ENCODE results near the gene NAV1.

DNA sequence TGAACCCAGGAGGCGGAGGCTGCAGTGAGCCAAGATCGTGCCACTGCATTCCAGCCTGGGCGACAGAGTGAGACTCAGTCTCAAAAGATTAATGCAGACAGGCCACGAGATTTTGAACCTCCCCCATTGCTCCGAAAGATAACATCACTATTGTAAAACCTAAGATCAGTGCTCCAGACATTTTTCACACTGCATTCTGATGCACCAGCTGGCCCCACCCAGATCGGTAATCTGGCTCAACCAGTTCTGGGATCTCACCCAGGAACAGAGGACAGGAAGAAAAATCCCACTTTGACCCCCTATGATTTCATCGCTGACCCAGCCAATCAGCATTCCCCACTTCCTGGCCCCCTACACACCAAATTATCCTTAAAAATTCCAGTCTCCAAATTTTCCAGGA lies 21.3 kb upstream of the NAV1 start:
- TF ChIP-seq, protein P1, sequence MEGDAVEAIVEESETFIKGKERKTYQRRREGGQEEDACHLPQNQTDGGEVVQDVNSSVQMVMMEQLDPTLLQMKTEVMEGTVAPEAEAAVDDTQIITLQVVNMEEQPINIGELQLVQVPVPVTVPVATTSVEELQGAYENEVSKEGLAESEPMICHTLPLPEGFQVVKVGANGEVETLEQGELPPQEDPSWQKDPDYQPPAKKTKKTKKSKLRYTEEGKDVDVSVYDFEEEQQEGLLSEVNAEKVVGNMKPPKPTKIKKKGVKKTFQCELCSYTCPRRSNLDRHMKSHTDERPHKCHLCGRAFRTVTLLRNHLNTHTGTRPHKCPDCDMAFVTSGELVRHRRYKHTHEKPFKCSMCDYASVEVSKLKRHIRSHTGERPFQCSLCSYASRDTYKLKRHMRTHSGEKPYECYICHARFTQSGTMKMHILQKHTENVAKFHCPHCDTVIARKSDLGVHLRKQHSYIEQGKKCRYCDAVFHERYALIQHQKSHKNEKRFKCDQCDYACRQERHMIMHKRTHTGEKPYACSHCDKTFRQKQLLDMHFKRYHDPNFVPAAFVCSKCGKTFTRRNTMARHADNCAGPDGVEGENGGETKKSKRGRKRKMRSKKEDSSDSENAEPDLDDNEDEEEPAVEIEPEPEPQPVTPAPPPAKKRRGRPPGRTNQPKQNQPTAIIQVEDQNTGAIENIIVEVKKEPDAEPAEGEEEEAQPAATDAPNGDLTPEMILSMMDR (IDR thresholded peaks at IDR 0.05), result no peak
- no peak for TF ChIP-seq POLR2AphosphoS5 (IDR thresholded peaks at IDR 0.05)
